Fibroblast of the aortic adventitia (primary cell): ENCODE measurements around the gene ZSWIM1. TPM values are rescaled to one million over a fixed set of nuclear protein-coding genes. Genes with fewer than 3 reads are reported as not detected.

Experiments
- DNase-seq: peaks from one replicate; pipeline ENCODE4 v3.0.0-alpha.2; 2010; ENCODE audit warnings: low read depth
- H3K4me3 ChIP-seq: 2 replicates; pipeline ENCODE4 v1.5.1; 2011; ENCODE audit warnings: low read depth, mild to moderate bottlenecking, control low read depth, low read length, moderate library complexity
- total RNA-seq: library from RNA; depleted of rRNA; stranded (reverse); fragments of >200 nt; gene quantifications from 2 replicates; pipeline ENCODE4 v1.2.3, GENCODE V29; 2012; ENCODE audit warnings: low replicate concordance
- TF ChIP-seq, protein P1 (sequence below): IDR thresholded peaks from 2 replicates; pipeline ENCODE4 v1.5.1; 2011; ENCODE audit warnings: mild to moderate bottlenecking, low read length, control low read depth, inconsistent platforms; ENCODE audit not compliant: insufficient read depth

The ZSWIM1 gene
- total RNA-seq, 1 donor: 15.1 TPM

DNA sequence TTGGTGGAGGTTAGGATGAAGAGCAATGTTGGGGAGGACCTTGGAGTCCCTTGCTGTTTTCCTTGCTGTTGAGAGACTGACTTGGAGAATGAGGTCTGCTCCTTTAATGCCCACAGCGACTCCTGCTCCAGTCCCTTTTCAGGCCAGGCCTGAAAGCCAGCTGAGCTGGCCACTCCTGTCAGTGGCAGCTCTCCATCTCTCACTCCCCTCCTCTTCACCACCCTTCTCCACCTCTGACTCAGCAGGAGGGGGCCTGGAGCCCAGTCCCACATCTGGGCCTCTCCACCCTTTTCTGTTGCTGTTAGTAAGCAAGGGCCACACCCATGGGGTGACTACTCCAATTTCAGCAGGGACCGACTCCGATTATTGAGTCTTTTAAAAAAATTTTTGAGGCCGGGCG is 45.2 kb upstream of the ZSWIM1 start:
- peak; percentile 92 for DNase-seq
- TF ChIP-seq, protein P1, sequence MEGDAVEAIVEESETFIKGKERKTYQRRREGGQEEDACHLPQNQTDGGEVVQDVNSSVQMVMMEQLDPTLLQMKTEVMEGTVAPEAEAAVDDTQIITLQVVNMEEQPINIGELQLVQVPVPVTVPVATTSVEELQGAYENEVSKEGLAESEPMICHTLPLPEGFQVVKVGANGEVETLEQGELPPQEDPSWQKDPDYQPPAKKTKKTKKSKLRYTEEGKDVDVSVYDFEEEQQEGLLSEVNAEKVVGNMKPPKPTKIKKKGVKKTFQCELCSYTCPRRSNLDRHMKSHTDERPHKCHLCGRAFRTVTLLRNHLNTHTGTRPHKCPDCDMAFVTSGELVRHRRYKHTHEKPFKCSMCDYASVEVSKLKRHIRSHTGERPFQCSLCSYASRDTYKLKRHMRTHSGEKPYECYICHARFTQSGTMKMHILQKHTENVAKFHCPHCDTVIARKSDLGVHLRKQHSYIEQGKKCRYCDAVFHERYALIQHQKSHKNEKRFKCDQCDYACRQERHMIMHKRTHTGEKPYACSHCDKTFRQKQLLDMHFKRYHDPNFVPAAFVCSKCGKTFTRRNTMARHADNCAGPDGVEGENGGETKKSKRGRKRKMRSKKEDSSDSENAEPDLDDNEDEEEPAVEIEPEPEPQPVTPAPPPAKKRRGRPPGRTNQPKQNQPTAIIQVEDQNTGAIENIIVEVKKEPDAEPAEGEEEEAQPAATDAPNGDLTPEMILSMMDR: no peak
- peak overlapping the region; percentile 90 for H3K4me3 ChIP-seq

DNA sequence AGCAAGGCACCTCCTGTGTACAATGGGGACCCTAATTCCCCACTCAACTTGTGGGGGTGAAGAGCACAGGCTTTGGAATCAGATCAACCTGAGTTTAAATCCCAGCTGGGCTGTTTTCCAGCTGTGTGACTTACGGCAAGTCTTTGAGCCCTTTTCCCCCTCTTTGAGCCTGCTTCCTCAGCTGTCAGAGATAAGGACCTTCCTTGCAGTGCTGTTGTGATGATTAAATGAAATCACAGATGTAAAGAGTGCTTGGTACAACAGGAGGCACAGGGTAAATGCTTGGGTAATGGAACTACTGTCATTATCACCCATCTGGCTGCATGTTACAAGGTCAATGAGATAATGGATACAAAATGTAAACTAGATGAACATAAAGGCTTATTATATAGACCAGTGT is 44.2 kb upstream of the ZSWIM1 start:
- peak overlapping the region; percentile 52 for H3K4me3 ChIP-seq
- DNase-seq: peak; percentile 70
- TF ChIP-seq, protein P1: no peak

DNA sequence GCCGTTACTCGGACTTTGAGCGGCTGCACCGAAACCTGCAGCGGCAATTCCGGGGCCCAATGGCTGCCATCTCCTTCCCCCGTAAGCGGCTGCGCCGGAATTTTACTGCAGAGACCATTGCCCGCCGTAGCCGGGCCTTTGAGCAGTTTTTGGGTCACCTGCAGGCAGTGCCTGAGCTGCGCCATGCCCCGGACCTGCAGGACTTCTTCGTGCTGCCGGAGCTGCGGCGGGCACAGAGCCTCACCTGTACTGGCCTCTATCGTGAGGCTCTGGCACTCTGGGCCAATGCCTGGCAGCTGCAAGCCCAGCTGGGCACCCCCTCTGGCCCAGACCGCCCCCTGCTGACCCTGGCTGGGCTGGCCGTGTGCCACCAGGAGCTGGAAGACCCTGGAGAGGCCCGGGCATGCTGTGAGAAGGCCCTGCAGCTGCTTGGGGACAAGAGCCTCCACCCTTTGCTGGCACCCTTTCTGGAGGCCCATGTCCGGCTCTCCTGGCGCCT is 40.3 kb upstream of the ZSWIM1 start:
- DNase-seq: no peak
- H3K4me3 ChIP-seq: no peak overlapping the region
- TF ChIP-seq, protein P1: no peak

DNA sequence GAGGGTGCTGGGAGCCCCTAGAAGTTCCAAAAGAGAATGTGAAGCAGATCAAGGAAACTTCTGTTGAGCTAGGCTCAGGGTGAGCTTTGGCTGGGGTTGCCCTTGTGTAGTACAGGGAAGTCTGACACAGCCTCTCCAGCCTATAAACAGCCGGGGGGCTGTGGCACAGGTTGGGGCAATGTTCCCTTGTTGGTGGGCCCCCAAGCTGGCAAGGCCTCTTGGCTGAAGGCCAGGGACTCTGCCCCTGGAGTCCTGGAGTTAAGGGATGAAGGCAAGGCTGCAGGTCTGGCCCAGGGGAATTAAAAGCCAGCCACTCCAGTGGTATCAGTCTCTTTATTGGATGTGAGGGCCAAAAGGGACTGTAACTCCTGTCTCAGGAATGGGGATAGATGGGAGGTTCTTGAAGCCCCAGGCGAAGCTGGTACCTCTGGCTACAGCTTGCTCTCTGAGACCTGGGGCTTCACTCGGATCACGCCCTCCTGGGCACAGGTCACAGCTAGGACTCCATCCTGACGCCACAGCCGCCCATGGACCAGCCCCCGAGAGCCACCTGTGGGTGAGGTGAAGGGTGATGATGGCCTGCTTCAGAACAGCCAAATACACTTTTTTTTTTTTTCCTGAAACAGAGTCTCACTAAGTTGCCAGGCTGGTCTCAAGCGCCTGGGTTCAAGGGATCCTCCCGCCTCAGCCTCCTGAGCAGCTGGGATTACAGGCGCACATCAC is 39.5 kb upstream of the ZSWIM1 start:
- H3K4me3 ChIP-seq: no peak overlapping the region
- TF ChIP-seq, protein P1: no peak
- DNase-seq: no peak

DNA sequence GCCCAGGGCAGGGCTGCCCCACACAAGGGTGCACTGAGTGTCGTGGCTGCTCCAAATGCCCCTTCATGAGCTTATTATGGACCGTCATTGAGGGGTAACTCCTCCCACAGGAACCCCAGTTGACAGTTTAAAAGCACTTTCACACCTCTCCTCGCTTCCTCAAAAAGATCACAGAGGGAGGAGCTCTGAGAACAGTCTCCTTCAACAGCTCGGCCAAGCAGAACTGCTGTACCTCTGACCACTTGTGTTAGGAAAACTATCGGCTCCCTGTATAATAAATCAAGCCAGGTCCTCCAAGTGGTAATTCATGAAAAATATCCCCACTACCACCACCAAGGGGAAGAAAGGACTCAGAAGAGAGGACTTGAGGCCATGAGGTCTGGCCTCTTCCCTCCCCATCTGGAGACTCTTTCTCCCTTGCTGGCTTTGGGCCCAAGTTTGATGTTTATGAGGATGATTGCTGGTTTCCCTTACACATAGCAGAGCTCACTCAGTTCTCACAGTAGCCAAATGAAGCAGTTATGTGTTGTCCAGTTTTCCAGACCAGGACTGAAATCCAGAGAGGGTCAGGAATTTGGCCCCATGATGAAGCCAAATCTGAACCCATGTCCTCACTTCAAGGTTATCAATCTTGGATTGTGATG is 38.7 kb upstream of the ZSWIM1 start:
- peak; percentile 56 for DNase-seq
- TF ChIP-seq, protein P1: no peak
- no peak overlapping the region for H3K4me3 ChIP-seq

DNA sequence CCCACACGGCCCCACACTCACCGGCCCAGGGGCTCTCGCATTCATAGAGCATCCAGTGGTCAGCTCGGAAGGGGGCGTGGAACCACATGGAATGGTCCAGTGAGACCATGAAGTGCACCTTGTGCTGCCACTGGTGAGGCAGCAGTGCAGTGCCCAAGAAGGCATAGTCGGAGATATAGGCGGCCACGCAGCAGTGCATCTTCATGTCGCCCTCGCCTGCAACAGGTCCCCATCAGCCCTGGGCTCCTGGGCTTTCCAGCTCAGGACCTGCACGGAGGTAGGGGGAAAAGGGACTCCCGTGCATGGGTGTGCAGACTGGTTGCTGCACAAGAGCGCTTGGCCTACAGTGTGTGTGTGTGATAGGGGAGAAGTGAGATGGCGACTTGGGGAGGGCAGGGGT is 37.5 kb upstream of the ZSWIM1 start:
- H3K4me3 ChIP-seq: no peak overlapping the region

More for the DNA sequence above, 37.5 kb upstream of the ZSWIM1 start:
- TF ChIP-seq, protein P1: no peak
- no peak for DNase-seq
